Prostate gland (tissue), 2 donors: ENCODE measurements around the gene TBKBP1.

Source experiments
- POLR2A ChIP-seq: fragments of 450-650 bp; IDR thresholded peaks from one replicate; pipeline ENCODE4 v1.6.1; 2016; ENCODE audit warnings: antibody characterized with exemption, mild to moderate bottlenecking
- POLR2AphosphoS5 ChIP-seq: sonication (generic); formaldehyde crosslinking; IDR thresholded peaks from one replicate; pipeline ENCODE4 v1.6.1; 2017; ENCODE audit warnings: antibody characterized with exemption
- TF ChIP-seq, protein P1 (sequence below), 4 experiments: fragments of 200-600 bp in 2 of 4; fragments of 450-650 bp in 2 of 4; sonication (generic) in 2 of 4; IDR thresholded peaks; 1 replicate in 3 of 4; 2 replicates in 1 of 4; pipeline ENCODE4 v1.5.1; 2016 to 2019; ENCODE audit warnings: antibody characterized with exemption in 4 of 4, mild to moderate bottlenecking in 2 of 4, moderate library complexity in 2 of 4

DNA sequence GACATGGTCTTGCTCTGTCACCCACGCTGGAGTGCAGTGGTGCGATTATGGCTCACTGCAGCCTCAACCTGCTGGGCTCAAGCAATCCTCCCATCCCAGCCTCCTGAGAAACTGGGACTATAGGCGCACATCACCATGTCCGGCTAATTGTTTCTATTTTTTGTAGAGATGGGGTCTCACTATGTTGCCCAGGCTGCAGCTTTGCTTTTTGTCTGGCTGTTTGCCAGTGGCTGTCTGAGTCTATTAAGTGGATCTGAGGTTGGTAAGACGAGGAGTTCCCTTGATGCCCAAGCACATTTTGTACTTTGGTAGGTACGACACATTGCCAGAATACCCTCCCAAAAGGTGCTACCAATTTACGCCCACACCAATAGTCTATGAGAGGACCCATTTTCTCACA lies 44.2 kb downstream of the TBKBP1 start:
- TF ChIP-seq POLR2A (no peak), POLR2AphosphoS5 (no peak)
- TF ChIP-seq, protein P1, sequence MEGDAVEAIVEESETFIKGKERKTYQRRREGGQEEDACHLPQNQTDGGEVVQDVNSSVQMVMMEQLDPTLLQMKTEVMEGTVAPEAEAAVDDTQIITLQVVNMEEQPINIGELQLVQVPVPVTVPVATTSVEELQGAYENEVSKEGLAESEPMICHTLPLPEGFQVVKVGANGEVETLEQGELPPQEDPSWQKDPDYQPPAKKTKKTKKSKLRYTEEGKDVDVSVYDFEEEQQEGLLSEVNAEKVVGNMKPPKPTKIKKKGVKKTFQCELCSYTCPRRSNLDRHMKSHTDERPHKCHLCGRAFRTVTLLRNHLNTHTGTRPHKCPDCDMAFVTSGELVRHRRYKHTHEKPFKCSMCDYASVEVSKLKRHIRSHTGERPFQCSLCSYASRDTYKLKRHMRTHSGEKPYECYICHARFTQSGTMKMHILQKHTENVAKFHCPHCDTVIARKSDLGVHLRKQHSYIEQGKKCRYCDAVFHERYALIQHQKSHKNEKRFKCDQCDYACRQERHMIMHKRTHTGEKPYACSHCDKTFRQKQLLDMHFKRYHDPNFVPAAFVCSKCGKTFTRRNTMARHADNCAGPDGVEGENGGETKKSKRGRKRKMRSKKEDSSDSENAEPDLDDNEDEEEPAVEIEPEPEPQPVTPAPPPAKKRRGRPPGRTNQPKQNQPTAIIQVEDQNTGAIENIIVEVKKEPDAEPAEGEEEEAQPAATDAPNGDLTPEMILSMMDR (IDR thresholded peaks at IDR 0.05): no peak
